Measurements from ENCODE around the gene GALNT16. TPM values are rescaled to one million over a fixed set of nuclear protein-coding genes. Genes with fewer than 3 reads are reported as not detected.
A peak's percentile ranks its signal among the peaks of the same experiment; 100 is the strongest.

GALNT16 gene
- total RNA-seq, 4 donors from 2014 or later: 2.2 to 7.1 (median 6.9) TPM

GRCh38 chr14:69316449-69317101 is 56.6 kb downstream of the GALNT16 start:
- Histone ChIP-seq H3K9me3 (no peaks in the 10 kb centered on the region), H3K4me1 (no peaks in the 10 kb centered on the region), H3K36me3 (no peaks in the 10 kb centered on the region), H3K27me3 (no peaks in the 10 kb centered on the region), H3K4me3 (replicated peaks in 1 of 3) (no peak overlapping the region), H3K27ac (peak overlapping the region in 1 of 3 donors; percentile 33)
- intact Hi-C loops (cut with DNase I): no loop called here
- WGBS, 2 donors: 87 to 92% methylated on average over 4 of the region's 4 CpGs
- DNase-seq: no peak
- TF ChIP-seq CTCF (IDR thresholded peaks at IDR 0.05): no peak
- TF ChIP-seq POLR2A (IDR thresholded peaks at IDR 0.05): no peak

GRCh38 chr14:69317102-69317755 is 57.3 kb downstream of the GALNT16 start:
- H3K36me3 ChIP-seq: no peaks in the 10 kb centered on the region
- WGBS, 2 donors: 74% methylated on average over 5 to 6 of the region's 6 CpGs
- H3K9me3 ChIP-seq: no peaks in the 10 kb centered on the region
- TF ChIP-seq CTCF (IDR thresholded peaks at IDR 0.05): no peak
- no peak for TF ChIP-seq POLR2A (IDR thresholded peaks at IDR 0.05)
- no peak overlapping the region for H3K4me3 ChIP-seq (replicated peaks in 1 of 3)
- intact Hi-C loops (cut with DNase I): no loop called here
- peak; percentile 8 to 10 for DNase-seq
- peak overlapping the region; percentile 4 to 33 (median 24) for H3K27ac ChIP-seq
- H3K27me3 ChIP-seq: no peaks in the 10 kb centered on the region
- H3K4me1 ChIP-seq: no peaks in the 10 kb centered on the region

- intact Hi-C loops (cut with DNase I): no loop called here
- TF ChIP-seq POLR2A (IDR thresholded peaks at IDR 0.05): no peak
- no peak for TF ChIP-seq CTCF (IDR thresholded peaks at IDR 0.05)
- H3K4me1 ChIP-seq: no peaks in the 10 kb centered on the region
- no peaks in the 10 kb centered on the region for H3K36me3 ChIP-seq
- no peaks in the 10 kb centered on the region for H3K27me3 ChIP-seq
- DNase-seq: no peak
- no peaks in the 10 kb centered on the region for H3K9me3 ChIP-seq
- 73 to 76% methylated on average over 5 of the region's 5 CpGs for WGBS, 2 donors
- no peak overlapping the region for H3K4me3 ChIP-seq (replicated peaks in 1 of 3)
- H3K27ac ChIP-seq: peak overlapping the region in 2 of 3 donors; percentile 4 to 33
Observed at GRCh38 chr14:69317780-69318179, 57.8 kb downstream of the GALNT16 start.

GRCh38 chr14:69318241-69318640 is 58.3 kb downstream of the GALNT16 start:
- Histone ChIP-seq H3K36me3 (no peaks in the 10 kb centered on the region), H3K27ac (peak overlapping the region in 1 of 3 donors; percentile 33), H3K4me1 (no peaks in the 10 kb centered on the region), H3K27me3 (no peaks in the 10 kb centered on the region), H3K9me3 (no peaks in the 10 kb centered on the region), H3K4me3 (replicated peaks in 1 of 3) (no peak overlapping the region)
- TF ChIP-seq POLR2A (IDR thresholded peaks at IDR 0.05) (no peak), CTCF (IDR thresholded peaks at IDR 0.05) (no peak)
- intact Hi-C loops (cut with DNase I): no loop called here
- DNase-seq: no peak
- WGBS, 2 donors: 84 to 89% methylated on average over 2 of the region's 2 CpGs

- Histone ChIP-seq H3K27me3 (no peaks in the 10 kb centered on the region), H3K4me1 (no peaks in the 10 kb centered on the region), H3K27ac (no peak overlapping the region), H3K36me3 (no peaks in the 10 kb centered on the region), H3K4me3 (replicated peaks in 1 of 3) (no peak overlapping the region), H3K9me3 (no peaks in the 10 kb centered on the region)
- 86 to 95% methylated on average over 5 to 6 of the region's 8 CpGs for WGBS, 2 donors
- no peak for TF ChIP-seq CTCF (IDR thresholded peaks at IDR 0.05)
- no peak for DNase-seq
- intact Hi-C loops (cut with DNase I): no loop called here
Observed at GRCh38 chr14:69318901-69319475, 59.0 kb downstream of the GALNT16 start.
